HG03442 (cell line): ENCODE data around the gene C1QTNF8.

ENCODE experiments used
- ATAC-seq: cut with Tn5 transposase; IDR thresholded peaks from one replicate; pipeline ENCODE4 v1.9.1; 2021; ENCODE audit warnings: mild to moderate bottlenecking, moderate library complexity; ENCODE audit not compliant: unreplicated experiment

Gene C1QTNF8

DNA sequence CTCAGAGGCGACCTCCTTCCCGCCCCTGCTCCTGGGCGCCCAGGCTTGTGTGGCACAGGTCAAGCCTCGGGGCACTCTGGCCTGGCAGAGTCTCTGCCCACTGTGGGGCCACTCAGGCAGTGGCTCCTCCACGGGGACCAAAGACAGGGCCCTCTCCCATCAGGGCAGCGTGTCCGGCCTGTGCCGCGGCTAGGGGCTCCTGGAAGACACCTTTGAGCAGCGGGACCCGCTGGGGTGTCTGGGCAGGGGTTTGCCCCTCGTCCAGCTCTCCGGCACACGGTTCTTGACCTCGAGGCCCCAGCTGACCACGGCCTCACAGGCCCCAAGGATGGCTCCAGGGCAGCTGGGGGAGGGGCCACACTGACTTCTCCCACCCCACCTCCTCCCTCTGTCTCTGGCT, 48.2 kb downstream of the C1QTNF8 start:
- no peak for ATAC-seq

GRCh38 chr16:1047123-1047522, 48.9 kb downstream of the C1QTNF8 start:
- no peak for ATAC-seq

GRCh38 chr16:1045993-1046911, 49.8 kb downstream of the C1QTNF8 start:
- no peak for ATAC-seq

- no peak for ATAC-seq
Measured at GRCh38 chr16:1045310-1045992, 50.6 kb downstream of the C1QTNF8 start.

DNA sequence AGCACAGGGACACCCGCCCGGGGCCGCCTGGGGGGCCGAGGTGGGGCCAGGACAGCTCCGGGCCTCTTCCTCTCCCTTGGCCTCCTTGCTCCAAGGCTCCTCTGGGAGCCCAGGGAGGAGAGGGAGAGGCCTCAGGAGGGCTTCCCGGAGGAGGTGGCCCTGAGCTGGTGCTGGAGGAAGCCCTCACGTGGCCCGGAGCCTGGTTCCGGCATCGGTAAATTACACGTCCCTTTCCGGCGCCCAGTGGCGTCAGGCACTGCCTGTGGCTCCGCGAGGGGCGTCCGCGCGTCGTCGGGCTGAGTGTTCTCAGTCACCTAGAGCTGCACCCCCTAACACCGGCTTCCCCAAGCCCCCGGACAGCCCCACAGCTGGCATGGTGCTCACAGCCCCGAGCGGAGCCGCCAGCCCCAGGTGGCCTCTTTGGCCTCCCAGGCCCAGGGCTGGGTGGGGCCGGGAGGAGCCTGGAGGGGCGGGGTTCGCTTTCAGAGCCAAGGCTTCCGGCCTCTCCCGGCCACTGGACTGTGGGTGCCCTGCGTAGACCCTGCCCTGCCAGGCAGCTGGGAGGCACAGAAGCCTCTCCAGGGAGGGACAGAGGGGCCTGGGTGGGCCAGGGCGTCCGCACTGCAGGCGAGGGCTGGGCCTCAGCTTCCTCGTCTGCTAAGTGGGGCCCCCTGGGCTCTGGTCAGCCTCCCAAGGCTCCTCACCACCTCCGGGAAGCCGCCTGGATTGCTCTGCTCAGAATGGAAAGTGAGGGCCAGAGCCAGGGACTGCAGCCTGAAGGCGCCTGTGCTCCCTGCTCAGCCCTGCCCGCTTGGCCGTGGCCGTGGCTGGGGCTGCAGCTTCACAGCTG, 51.4 kb downstream of the C1QTNF8 start:
- ATAC-seq = no peak

GRCh38 chr16:1043881-1044451, 52.1 kb downstream of the C1QTNF8 start:
- ATAC-seq = no peak

DNA sequence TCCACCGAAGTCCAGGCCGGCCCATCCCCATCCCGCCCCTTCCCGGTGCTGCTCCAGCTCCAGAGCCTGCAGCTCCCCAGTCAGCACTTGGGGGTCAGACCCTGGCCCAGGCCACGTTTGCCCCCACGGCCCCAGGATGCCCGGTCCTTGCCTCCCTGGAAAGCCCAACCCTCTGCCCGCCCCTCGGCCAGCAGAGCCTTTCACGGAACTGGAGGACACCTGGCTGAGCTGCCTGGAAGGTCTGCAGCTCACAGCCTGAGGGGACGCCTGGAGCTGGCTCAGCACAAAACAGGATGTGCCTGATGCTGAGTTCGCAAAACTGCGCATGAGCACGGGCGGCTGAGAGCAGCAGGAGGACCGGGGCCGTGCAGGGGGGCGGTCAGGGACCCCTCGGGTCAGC, 53.2 kb downstream of the C1QTNF8 start:
- ATAC-seq = no peak

- ATAC-seq = no peak
Measured at GRCh38 chr16:1042049-1042744, 53.8 kb downstream of the C1QTNF8 start.

DNA sequence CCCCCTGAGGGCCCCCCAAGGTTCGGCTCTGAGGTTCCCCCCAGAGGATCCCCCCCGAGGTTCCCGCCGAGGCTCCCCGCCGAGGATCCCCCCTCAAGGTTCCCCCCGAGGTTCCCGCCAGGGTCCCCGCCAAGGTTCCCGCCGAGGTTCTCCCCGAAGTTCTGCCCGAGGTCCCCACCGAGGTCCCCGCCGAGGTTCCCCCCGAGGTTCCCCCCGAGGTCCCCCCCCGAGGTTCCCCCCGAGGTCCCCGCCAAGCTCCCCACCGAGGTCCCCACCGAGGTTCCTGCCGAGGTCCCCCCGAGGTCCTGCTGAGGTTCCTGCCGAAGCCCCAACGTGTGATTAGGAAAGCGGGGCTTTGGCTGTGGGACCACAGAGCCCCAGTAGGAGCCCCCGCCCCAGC, 55.7 kb downstream of the C1QTNF8 start:
- ATAC-seq = no peak

- ATAC-seq = no peak
Measured at GRCh38 chr16:1039762-1040161, 56.3 kb downstream of the C1QTNF8 start.

GRCh38 chr16:1038932-1039331, 57.1 kb downstream of the C1QTNF8 start:
- no peak for ATAC-seq
